ENCODE data around the gene CA12. TPM values are rescaled to one million over a fixed set of nuclear protein-coding genes. Genes with fewer than 3 reads are reported as not detected.

CA12 gene
- total and polyA plus RNA-seq, 9 donors, result 0.16 to 10.5 (median 3.5) TPM; not detected in 1

DNA sequence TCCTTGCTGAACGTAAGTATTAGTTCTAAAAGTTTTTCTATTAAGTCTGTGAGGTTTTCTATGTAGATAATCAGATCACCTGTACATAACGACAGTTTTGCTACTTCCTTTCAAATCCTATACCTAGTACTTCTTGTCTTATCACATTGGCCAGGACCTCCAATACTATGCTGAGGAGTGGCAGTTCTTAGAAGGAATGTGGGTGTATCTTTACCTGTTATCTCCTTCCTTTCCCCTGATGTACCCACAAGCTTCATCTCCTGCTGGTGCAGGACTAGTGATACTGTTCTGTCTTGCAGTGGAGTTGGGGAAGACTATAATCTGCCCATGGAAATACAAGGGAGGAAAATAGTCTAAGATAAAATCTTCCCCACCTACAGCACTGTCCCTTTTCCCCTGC is 16.8 kb upstream of the CA12 start:
- no peak for DNase-seq
- 88 to 90% (median 90%) methylated on average over 2 of the region's 2 CpGs for WGBS, 3 donors
- Histone ChIP-seq H3K4me1 (ENCODE audit: insufficient read depth) (no peaks in the 10 kb centered on the region), H3K27ac (no peak overlapping the region), H3K36me3 (no peaks in the 10 kb centered on the region), H3K9me3 (no peaks in the 10 kb centered on the region), H3K4me3 (no peak overlapping the region), H3K27me3 (no peaks in the 10 kb centered on the region)
- intact Hi-C loops (cut with DNase I), result loop anchor here in 1 of 4 donors (10.0 kb wide), 1 partner anchor 234 kb away; no protein-coding TSS in a partner anchor
- TF ChIP-seq, protein P1, sequence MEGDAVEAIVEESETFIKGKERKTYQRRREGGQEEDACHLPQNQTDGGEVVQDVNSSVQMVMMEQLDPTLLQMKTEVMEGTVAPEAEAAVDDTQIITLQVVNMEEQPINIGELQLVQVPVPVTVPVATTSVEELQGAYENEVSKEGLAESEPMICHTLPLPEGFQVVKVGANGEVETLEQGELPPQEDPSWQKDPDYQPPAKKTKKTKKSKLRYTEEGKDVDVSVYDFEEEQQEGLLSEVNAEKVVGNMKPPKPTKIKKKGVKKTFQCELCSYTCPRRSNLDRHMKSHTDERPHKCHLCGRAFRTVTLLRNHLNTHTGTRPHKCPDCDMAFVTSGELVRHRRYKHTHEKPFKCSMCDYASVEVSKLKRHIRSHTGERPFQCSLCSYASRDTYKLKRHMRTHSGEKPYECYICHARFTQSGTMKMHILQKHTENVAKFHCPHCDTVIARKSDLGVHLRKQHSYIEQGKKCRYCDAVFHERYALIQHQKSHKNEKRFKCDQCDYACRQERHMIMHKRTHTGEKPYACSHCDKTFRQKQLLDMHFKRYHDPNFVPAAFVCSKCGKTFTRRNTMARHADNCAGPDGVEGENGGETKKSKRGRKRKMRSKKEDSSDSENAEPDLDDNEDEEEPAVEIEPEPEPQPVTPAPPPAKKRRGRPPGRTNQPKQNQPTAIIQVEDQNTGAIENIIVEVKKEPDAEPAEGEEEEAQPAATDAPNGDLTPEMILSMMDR (IDR thresholded peaks at IDR 0.05), result no peak
- TF ChIP-seq EP300 (IDR thresholded peaks at IDR 0.05) (no peak), POLR2A (IDR thresholded peaks at IDR 0.05) (no peak)

DNA sequence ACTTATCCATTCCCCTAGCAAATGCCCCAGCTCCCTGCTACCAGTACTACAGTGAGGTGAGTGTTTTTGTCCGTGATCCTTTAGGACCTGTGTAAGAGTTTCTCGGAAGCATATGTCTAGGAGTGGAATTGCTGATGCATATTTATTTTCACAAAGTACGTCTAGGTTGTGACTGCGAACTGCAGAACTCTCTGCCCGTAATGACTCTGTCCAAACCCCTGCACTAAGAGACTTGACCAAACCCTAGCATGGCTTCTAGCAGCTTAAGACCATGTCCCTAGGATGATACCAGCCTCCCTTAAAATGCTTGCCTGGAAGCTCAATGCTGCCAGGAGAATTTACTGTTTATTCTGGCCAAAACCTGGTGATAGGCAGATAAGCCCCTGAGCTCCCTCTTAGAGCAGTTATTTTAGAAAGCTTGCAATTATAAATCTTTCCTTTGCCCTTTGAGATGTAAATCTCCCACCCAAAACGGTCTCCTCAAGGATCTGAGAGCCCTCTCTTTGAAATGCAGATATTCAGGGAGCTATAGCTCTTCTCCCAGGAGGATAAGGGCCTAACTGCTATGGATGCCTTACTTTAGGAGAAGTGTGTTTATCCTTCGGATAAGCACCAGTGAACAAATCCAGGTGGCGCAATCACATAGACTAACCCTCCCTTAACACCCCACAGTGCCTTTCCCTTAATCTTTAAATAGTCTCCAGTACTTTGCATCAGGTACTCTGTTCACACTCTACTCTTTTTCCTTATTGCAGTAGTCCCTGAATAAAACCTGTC is 14.7 kb upstream of the CA12 start:
- 83 to 88% (median 84%) methylated on average over 8 of the region's 8 CpGs for WGBS, 3 donors
- DNase-seq, result no peak
- Histone ChIP-seq H3K9me3 (no peaks in the 10 kb centered on the region), H3K27me3 (no peaks in the 10 kb centered on the region), H3K4me3 (no peak overlapping the region), H3K27ac (no peak overlapping the region), H3K36me3 (no peaks in the 10 kb centered on the region), H3K4me1 (ENCODE audit: insufficient read depth) (peaks cover 2% of the 10 kb centered on the region)
- no peak for TF ChIP-seq EP300 (IDR thresholded peaks at IDR 0.05)
- no peak for TF ChIP-seq POLR2A (IDR thresholded peaks at IDR 0.05)
- TF ChIP-seq, protein P1 (IDR thresholded peaks at IDR 0.05), result no peak
- intact Hi-C loops (cut with DNase I), result loop anchor here in 1 of 4 donors (10.0 kb wide), 1 partner anchor 232 kb away; no protein-coding TSS in a partner anchor

DNA sequence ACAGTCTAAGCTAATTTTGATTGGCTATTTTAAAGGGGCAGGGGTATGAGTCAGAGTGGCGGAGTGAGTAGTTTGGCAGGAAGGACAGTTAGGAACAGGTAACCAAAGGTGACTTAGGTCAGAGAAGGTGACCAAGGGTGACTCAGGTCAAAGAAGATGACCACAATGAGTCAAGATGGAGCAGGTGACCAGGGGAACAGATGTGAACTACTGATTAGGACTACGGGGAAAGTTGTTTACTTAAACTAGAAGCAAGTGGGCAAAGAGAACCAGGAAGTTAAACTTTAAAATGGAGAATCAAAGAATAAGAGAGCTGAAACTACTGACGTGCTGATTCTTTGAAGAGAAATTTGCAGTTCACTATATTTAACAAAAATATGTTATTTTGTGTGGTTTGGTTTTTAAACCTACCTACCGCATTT is 14.1 kb upstream of the CA12 start:
- Histone ChIP-seq H3K27me3 (no peaks in the 10 kb centered on the region), H3K4me3 (no peak overlapping the region), H3K36me3 (no peaks in the 10 kb centered on the region), H3K27ac (no peak overlapping the region), H3K4me1 (ENCODE audit: insufficient read depth) (peaks cover 3% of the 10 kb centered on the region), H3K9me3 (no peaks in the 10 kb centered on the region)
- TF ChIP-seq, protein P1 (IDR thresholded peaks at IDR 0.05), result no peak
- no peak for TF ChIP-seq POLR2A (IDR thresholded peaks at IDR 0.05)
- TF ChIP-seq EP300 (IDR thresholded peaks at IDR 0.05), result no peak
- WGBS, 3 donors, result 74 to 78% (median 78%) methylated on average over 4 of the region's 4 CpGs
- intact Hi-C loops (cut with DNase I), result loop anchor here in 1 of 4 donors (10.0 kb wide), 1 partner anchor 231 kb away; no protein-coding TSS in a partner anchor
- no peak for DNase-seq

DNA sequence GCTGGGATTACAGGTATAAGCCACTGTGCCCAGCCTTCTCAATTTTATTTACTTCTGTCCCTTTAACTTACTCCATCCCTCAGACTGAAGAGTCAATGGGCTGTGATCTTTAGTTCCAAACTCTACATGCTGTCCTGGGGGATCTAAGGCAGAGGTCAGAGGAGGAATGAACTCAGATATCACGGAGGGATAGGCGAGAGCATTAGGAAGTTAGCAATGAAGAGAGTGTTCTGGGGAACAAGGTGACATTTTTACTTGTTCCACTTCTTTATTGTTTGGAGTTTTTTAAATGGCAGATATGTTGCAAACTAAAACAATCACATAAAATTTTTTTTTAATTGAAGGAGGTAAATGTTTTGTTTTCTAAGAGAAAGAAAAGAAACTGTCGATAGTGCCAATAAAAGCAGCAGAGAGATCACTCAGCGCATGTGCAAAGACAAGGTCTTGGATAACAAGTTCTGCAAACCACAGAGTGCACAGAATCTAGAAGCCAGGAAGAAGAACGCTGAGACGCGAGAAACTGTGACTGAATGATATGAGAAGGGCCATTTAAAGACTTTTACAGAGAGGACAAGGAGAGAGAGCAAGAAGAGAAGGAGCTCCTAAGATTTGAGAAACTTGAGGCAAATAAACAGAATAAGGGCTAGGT is 10.8 kb upstream of the CA12 start:
- WGBS, 3 donors, result 14 to 42% (median 23%) methylated on average over 7 of the region's 7 CpGs
- no peaks in the 10 kb centered on the region for H3K27me3 ChIP-seq
- no peaks in the 10 kb centered on the region for H3K36me3 ChIP-seq
- no peaks in the 10 kb centered on the region for H3K9me3 ChIP-seq
- H3K27ac ChIP-seq, result no peak overlapping the region
- TF ChIP-seq, protein P1 (IDR thresholded peaks at IDR 0.05), result no peak
- TF ChIP-seq EP300 (IDR thresholded peaks at IDR 0.05) (no peak), POLR2A (IDR thresholded peaks at IDR 0.05) (no peak)
- intact Hi-C loops (cut with DNase I), result loop anchor here in 1 of 4 donors (10.0 kb wide), 1 partner anchor 228 kb away; no protein-coding TSS in a partner anchor
- DNase-seq, result no peak
- peaks cover 6% of the 10 kb centered on the region for H3K4me1 ChIP-seq (ENCODE audit: insufficient read depth)
- no peak overlapping the region for H3K4me3 ChIP-seq

Measured in ovary (tissue), 9 donors.